ENCODE results near the gene NR3C2. TPM values are rescaled to one million over a fixed set of nuclear protein-coding genes. Genes with fewer than 3 reads are reported as not detected.

The NR3C2 gene
- total and polyA plus RNA-seq, 4 donors, result 2.8 to 43.9 (median 11.5) TPM

DNA sequence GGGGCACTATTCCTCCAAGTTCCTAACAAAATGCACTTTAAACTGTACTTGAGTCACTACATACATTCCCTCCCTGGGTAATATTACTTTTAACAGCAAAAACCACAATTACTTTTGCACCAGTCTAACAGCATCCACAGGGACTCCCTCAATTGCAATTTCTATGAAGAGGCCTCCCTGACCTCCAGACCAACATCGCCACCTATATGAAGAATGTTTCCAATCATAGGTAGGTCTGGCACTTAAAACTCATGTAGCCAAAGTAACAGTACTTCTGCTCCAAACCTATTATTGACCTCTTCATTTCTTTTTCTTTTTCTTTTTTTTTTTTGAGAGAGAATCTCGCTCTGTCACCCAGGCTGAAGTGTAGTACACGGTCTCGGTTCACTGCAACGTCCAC is 15.6 kb downstream of the NR3C2 start:
- no peaks in the 10 kb centered on the region for H3K36me3 ChIP-seq (ENCODE audit: control insufficient read depth in 4 of 4, insufficient read depth in 4 of 4, low read length in 4 of 4)
- no peak overlapping the region for H3K4me3 ChIP-seq
- H3K9ac ChIP-seq (ENCODE audit: insufficient read depth in 1 of 2, low read length in 2 of 2), result no peak overlapping the region
- H3K4me1 ChIP-seq (ENCODE audit: control insufficient read depth in 5 of 5, insufficient read depth in 5 of 5, low read length in 5 of 5), result peaks cover 0 to 28% (median 3%) of the 10 kb centered on the region in 5 donors
- no peak for DNase-seq
- H3K27me3 ChIP-seq (ENCODE audit: control insufficient read depth in 3 of 3, insufficient read depth in 3 of 3, low read length in 2 of 3), result no peaks in the 10 kb centered on the region
- no peak overlapping the region for H3K27ac ChIP-seq (ENCODE audit: low read depth in 1 of 2, low read length in 1 of 2)
- TF ChIP-seq, protein P1, sequence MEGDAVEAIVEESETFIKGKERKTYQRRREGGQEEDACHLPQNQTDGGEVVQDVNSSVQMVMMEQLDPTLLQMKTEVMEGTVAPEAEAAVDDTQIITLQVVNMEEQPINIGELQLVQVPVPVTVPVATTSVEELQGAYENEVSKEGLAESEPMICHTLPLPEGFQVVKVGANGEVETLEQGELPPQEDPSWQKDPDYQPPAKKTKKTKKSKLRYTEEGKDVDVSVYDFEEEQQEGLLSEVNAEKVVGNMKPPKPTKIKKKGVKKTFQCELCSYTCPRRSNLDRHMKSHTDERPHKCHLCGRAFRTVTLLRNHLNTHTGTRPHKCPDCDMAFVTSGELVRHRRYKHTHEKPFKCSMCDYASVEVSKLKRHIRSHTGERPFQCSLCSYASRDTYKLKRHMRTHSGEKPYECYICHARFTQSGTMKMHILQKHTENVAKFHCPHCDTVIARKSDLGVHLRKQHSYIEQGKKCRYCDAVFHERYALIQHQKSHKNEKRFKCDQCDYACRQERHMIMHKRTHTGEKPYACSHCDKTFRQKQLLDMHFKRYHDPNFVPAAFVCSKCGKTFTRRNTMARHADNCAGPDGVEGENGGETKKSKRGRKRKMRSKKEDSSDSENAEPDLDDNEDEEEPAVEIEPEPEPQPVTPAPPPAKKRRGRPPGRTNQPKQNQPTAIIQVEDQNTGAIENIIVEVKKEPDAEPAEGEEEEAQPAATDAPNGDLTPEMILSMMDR (IDR thresholded peaks at IDR 0.05; ENCODE audit: control extremely low read depth, extremely low read depth), result no peak
- H3K9me3 ChIP-seq (ENCODE audit: control insufficient read depth in 4 of 4, insufficient read depth in 3 of 4, low read length in 3 of 4), result no peaks in the 10 kb centered on the region
- 97 to 99% methylated on average over 5 of the region's 5 CpGs for WGBS, 2 donors
- no peak for ATAC-seq (ENCODE audit: insufficient read depth, low FRiP score)

DNA sequence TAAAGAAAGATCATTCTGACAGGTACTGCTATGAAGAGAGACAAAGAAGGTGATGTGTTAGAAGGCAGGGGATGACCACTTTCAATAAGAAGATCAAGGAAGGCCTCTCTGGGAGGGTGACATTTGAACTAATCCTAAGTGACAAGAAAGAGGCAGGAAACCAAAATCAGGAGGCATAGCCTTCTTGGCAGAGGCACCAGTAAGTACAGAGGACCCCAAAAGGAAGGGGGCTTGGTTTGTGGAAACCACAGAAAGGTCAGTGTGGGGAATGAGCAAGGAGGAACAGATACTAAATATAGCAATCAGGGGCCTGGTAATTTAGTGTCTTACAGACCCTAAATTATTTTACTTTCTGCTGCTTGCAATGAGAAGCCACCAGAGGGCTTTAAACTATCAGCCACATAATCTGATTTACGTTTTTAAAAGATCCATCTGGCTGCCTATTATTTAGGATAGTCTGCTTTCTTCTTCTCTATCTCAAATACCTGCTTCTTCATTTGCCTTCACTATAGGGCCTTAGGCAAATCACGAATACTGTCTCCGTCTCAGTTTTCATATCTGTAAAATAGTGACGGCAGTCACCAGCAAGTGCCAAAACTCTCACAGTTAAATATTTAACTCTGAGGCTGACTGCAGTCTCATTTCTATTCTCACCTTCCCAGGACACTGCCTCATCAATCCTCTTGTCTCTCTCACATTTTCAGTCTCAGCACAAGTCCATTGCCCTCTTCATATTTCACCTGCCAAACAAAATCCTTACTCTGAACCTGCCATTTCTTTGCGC is 16.7 kb downstream of the NR3C2 start:
- 76% methylated on average over 5 of the region's 5 CpGs for WGBS, 2 donors
- ATAC-seq (ENCODE audit: insufficient read depth, low FRiP score) (no peak), DNase-seq (no peak)
- no peak overlapping the region for H3K27ac ChIP-seq (ENCODE audit: low read depth in 1 of 2, low read length in 1 of 2)
- H3K9ac ChIP-seq (ENCODE audit: insufficient read depth in 1 of 2, low read length in 2 of 2), result no peak overlapping the region
- TF ChIP-seq, protein P1 (IDR thresholded peaks at IDR 0.05; ENCODE audit: control extremely low read depth, extremely low read depth), result no peak
- no peaks in the 10 kb centered on the region for H3K9me3 ChIP-seq (ENCODE audit: control insufficient read depth in 4 of 4, insufficient read depth in 3 of 4, low read length in 3 of 4)
- no peak overlapping the region for H3K4me3 ChIP-seq
- no peaks in the 10 kb centered on the region for H3K27me3 ChIP-seq (ENCODE audit: control insufficient read depth in 3 of 3, insufficient read depth in 3 of 3, low read length in 2 of 3)
- H3K4me1 ChIP-seq (ENCODE audit: control insufficient read depth in 5 of 5, insufficient read depth in 5 of 5, low read length in 5 of 5), result peaks cover 0 to 26% (median 0%) of the 10 kb centered on the region in 5 donors
- peaks cover 0 to 1% (median 0%) of the 10 kb centered on the region in 4 donors for H3K36me3 ChIP-seq (ENCODE audit: control insufficient read depth in 4 of 4, insufficient read depth in 4 of 4, low read length in 4 of 4)

DNA sequence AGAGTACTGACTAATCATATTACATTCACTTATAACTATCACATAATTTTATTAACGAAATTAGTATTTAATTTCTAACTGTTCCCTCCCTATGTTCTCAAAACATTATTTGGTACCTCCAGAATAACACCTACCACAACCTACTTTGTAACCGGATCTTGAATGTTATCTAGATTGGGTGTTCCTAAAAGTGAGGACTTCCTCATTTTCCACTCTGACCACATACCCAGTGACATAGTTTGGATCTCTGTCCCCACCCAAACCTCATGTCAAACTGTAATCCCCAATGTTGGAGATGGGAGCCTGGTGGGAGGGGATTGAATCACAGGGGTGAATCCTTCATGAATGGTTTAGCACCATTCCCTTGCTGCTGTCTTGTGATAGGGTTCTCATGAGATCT is 21.8 kb downstream of the NR3C2 start:
- H3K4me1 ChIP-seq (ENCODE audit: control insufficient read depth in 5 of 5, insufficient read depth in 5 of 5, low read length in 5 of 5), result peaks cover 0 to 9% (median 0%) of the 10 kb centered on the region in 5 donors
- WGBS, 2 donors, result 21 to 67% methylated on average over 2 of the region's 2 CpGs
- no peak overlapping the region for H3K4me3 ChIP-seq
- H3K27me3 ChIP-seq (ENCODE audit: control insufficient read depth in 3 of 3, insufficient read depth in 3 of 3, low read length in 2 of 3), result no peaks in the 10 kb centered on the region
- TF ChIP-seq, protein P1 (IDR thresholded peaks at IDR 0.05; ENCODE audit: control extremely low read depth, extremely low read depth), result no peak
- no peak overlapping the region for H3K9ac ChIP-seq (ENCODE audit: insufficient read depth in 1 of 2, low read length in 2 of 2)
- no peaks in the 10 kb centered on the region for H3K9me3 ChIP-seq (ENCODE audit: control insufficient read depth in 4 of 4, insufficient read depth in 3 of 4, low read length in 3 of 4)
- H3K27ac ChIP-seq (ENCODE audit: low read depth in 1 of 2, low read length in 1 of 2), result no peak overlapping the region
- H3K36me3 ChIP-seq (ENCODE audit: control insufficient read depth in 4 of 4, insufficient read depth in 4 of 4, low read length in 4 of 4), result peaks cover 0 to 1% (median 0%) of the 10 kb centered on the region in 4 donors
- no peak for ATAC-seq (ENCODE audit: insufficient read depth, low FRiP score)
- DNase-seq, result no peak

Data from lung (tissue), 12 donors.